MCF 10A (cell line): ENCODE data around the gene LYSMD3. TPM values are rescaled to one million over a fixed set of nuclear protein-coding genes. Genes with fewer than 3 reads are reported as not detected.

Source experiments
- BruUV-seq: library from RNA; stranded (reverse); fragments of 400-500 nt; replicated peaks from 2 replicates; lab custom pipeline; 2021; lab: Mats Ljungman, UMichigan
- CTCF ChIA-PET: fragments of 300-600 bp; sonication (Branson Sonifier 250); formaldehyde crosslinking; extraction: SDS; loops from one replicate; lab custom pipeline; 2021; ENCODE audit warnings: antibody characterized with exemption, inconsistent platforms; lab: Yijun Ruan, JAX
- POLR2A ChIA-PET: fragments of 300-600, 350-650 bp; sonication (Branson Sonifier 250); formaldehyde crosslinking; extraction: SDS; loops from one replicate; lab custom pipeline; 2020; ENCODE audit warnings: antibody characterized with exemption, inconsistent platforms; lab: Yijun Ruan, JAX
- DNase-seq: peaks from one replicate; pipeline ENCODE4 v3.0.0-alpha.2; 2018; ENCODE audit not compliant: unreplicated experiment
- H3K27ac Mint-ChIP-seq: one replicate; pipeline ENCODE4 v1.8.0; 2022; ENCODE audit warnings: mild to moderate bottlenecking, low read depth, mixed read lengths; ENCODE audit not compliant: unreplicated experiment
- H3K27me3 Mint-ChIP-seq: one replicate; pipeline ENCODE4 v1.8.0; 2022; ENCODE audit warnings: mixed read lengths; ENCODE audit not compliant: insufficient read depth, unreplicated experiment
- H3K36me3 Mint-ChIP-seq: one replicate; pipeline ENCODE4 v1.8.0; 2022; ENCODE audit warnings: mild to moderate bottlenecking, moderate library complexity, mixed read lengths; ENCODE audit not compliant: insufficient read depth, unreplicated experiment
- H3K4me1 Mint-ChIP-seq: one replicate; pipeline ENCODE4 v1.8.0; 2022; ENCODE audit warnings: mixed read lengths; ENCODE audit not compliant: insufficient read depth, unreplicated experiment
- H3K4me3 Mint-ChIP-seq: one replicate; pipeline ENCODE4 v1.8.0; 2022; ENCODE audit warnings: mild to moderate bottlenecking, moderate library complexity, mixed read lengths; ENCODE audit not compliant: unreplicated experiment
- H3K9me3 Mint-ChIP-seq: one replicate; pipeline ENCODE4 v1.8.0; 2022; ENCODE audit warnings: mixed read lengths; ENCODE audit not compliant: unreplicated experiment
- CTCF ChIP-seq: fragments of 200-600 bp; IDR thresholded peaks from one replicate; pipeline ENCODE4 v1.8.0; 2022; ENCODE audit warnings: antibody characterized with exemption, mild to moderate bottlenecking; ENCODE audit not compliant: unreplicated experiment
- intact Hi-C: fragments of 100-400 bp; cut with micrococcal nuclease; formaldehyde crosslinking; loops from 2 replicates; pipeline ENCODE4 v1.14.1; 2022
- total RNA-seq: library from RNA; stranded (reverse); gene quantifications from 2 replicates; pipeline ENCODE4 v1.2.3, GENCODE V29; 2022

Gene LYSMD3
- total RNA-seq, 1 experiment from 2014 or later: 27.4 TPM

- H3K9me3 Mint-ChIP-seq: no peaks in the 10 kb centered on the region
- H3K36me3 Mint-ChIP-seq: no peaks in the 10 kb centered on the region
- no TSS peak for BruUV-seq
- H3K4me3 Mint-ChIP-seq: no peak overlapping the region
- no peak overlapping the region for H3K27ac Mint-ChIP-seq
- no peak for DNase-seq
- no peaks in the 10 kb centered on the region for H3K27me3 Mint-ChIP-seq
- intact Hi-C loops: no loop called here
- TF ChIP-seq CTCF: no peak
- ChIA-PET POLR2A (interaction anchor here (0.6 to 6.0 kb wide), 6 partner anchors 8 to 67 kb away, joined by 3 to 122 read pairs (median 32); partner anchors contain the start of genes CETN3 and LYSMD3), CTCF (interaction anchor here (0.8 to 3.2 kb wide), 5 partner anchors 17 to 54 kb away, joined by 3 to 17 read pairs (median 3); partner anchors contain the start of gene LYSMD3)
- H3K4me1 Mint-ChIP-seq: peaks cover 22% of the 10 kb centered on the region
These were observed 53.0 kb downstream of the LYSMD3 start for GRCh38 chr5:90476391-90476790.

GRCh38 chr5:90475436-90475980, 53.9 kb downstream of the LYSMD3 start:
- ChIA-PET POLR2A (interaction anchor here (0.7 to 6.0 kb wide), 14 partner anchors 9 to 66 kb away, joined by 3 to 122 read pairs (median 8); partner anchors contain the start of genes CETN3 and LYSMD3), CTCF (interaction anchor here (0.6 to 3.5 kb wide), 9 partner anchors 8 to 123 kb away, joined by 3 to 25 read pairs (median 5); partner anchors contain the start of gene LYSMD3)
- peak; percentile 18 for DNase-seq
- no peak for TF ChIP-seq CTCF
- Mint-ChIP-seq H3K27ac (no peak overlapping the region), H3K4me3 (peak overlapping the region; percentile 100), H3K27me3 (no peaks in the 10 kb centered on the region), H3K4me1 (peaks cover 22% of the 10 kb centered on the region), H3K36me3 (no peaks in the 10 kb centered on the region), H3K9me3 (no peaks in the 10 kb centered on the region)
- TSS peak; percentile 64 for BruUV-seq
- intact Hi-C loops: no loop called here

- H3K4me3 Mint-ChIP-seq: peak within 1 kb of the TSS; percentile 100
- H3K4me1 Mint-ChIP-seq: peaks cover 23% of the 10 kb centered on the region
- BruUV-seq: no TSS peak
- peak; percentile 37 for TF ChIP-seq CTCF
- intact Hi-C loops: loop anchor here (1.0 kb wide), 1 partner anchor 55 kb away; the partner anchor contains the start of gene LYSMD3
- CTCF ChIA-PET: interaction anchor here (0.5 to 3.5 kb wide), 12 partner anchors 9 to 840 kb away, joined by 3 to 25 read pairs (median 4); partner anchors contain the start of gene LYSMD3
- peak within 1 kb of the TSS; percentile 83 for H3K27ac Mint-ChIP-seq
- DNase-seq: peak; percentile 93
- no peaks in the 10 kb centered on the region for H3K27me3 Mint-ChIP-seq
- POLR2A ChIA-PET: interaction anchor here (0.6 to 6.0 kb wide), 24 partner anchors 8 to 908 kb away, joined by 3 to 122 read pairs (median 5); partner anchors contain the start of genes ARRDC3, CETN3 and LYSMD3
- H3K9me3 Mint-ChIP-seq: no peaks in the 10 kb centered on the region
- peaks cover under 1% of the 10 kb centered on the region for H3K36me3 Mint-ChIP-seq
These were observed 54.9 kb downstream of the LYSMD3 start, which contains the start of the genes MBLAC2 and POLR3G for GRCh38 chr5:90474235-90475107. Gene MBLAC2 (minus strand): TSS chr5:90474771. CDS start chr5:90474292, 479 bp downstream. Gene POLR3G (plus strand): TSS chr5:90474864. CDS start chr5:90485568, 10,704 bp downstream.
